Lower lobe of right lung (tissue), 2 donors: ENCODE data around the gene HLA-A. TPM values are rescaled to one million over a fixed set of nuclear protein-coding genes. Genes with fewer than 3 reads are reported as not detected.

ENCODE experiments used
- ATAC-seq, 2 donors: fragments of 200-7000 bp; cut with Tn5 transposase; one replicate each; pipeline ENCODE4 v1.9.1; 2020 to 2022; ENCODE audit warnings: mild to moderate bottlenecking in 2 of 2, moderate library complexity in 2 of 2
- DNase-seq: peaks from one replicate; pipeline ENCODE4 v3.0.0-alpha.2; 2020
- H3K27ac ChIP-seq: fragments of 200-600 bp; one replicate; pipeline ENCODE4 v1.8.0; 2022
- H3K27me3 ChIP-seq: fragments of 200-600 bp; one replicate; pipeline ENCODE4 v1.8.0; 2022; ENCODE audit warnings: low read depth
- H3K36me3 ChIP-seq: fragments of 200-600 bp; one replicate; pipeline ENCODE4 v1.8.0; 2022; ENCODE audit warnings: mild to moderate bottlenecking
- H3K4me1 ChIP-seq: fragments of 200-600 bp; one replicate; pipeline ENCODE4 v1.8.0; 2022
- H3K4me3 ChIP-seq: fragments of 200-600 bp; one replicate; pipeline ENCODE4 v1.8.0; 2022; ENCODE audit warnings: mild to moderate bottlenecking
- H3K9me3 ChIP-seq: fragments of 200-600 bp; one replicate; pipeline ENCODE4 v1.8.0; 2022
- CTCF ChIP-seq: fragments of 200-600 bp; IDR thresholded peaks from one replicate; pipeline ENCODE4 v1.8.0; 2022; ENCODE audit warnings: antibody characterized with exemption, mild to moderate bottlenecking
- intact Hi-C: fragments of 100-400 bp; cut with DNase I; formaldehyde crosslinking; loops from one replicate; pipeline ENCODE4 v1.11.0; 2022
- long read RNA-seq: library from polyadenylated mRNA; unstranded; transcript quantifications from one replicate; pipeline ENCODE4 v2.0.0, GENCODE V29; 2021
- total RNA-seq: library from RNA; stranded (reverse); fragmentation: NEBNext Ultra II Directional; extraction: Animal tissue kit (Norgen Biotek cat#: 25700); gene quantifications from one replicate; pipeline ENCODE4 v1.2.1, GENCODE V29; 2021
- donor health status: DM: no; HTN: yes; CAD: no; lungs with severe emphysema.

Gene HLA-A
- 1,064 TPM for total RNA-seq
- long read RNA-seq, transcript HLA-A-203 (8 exons, 1,611 nt), result major isoform, 812 of 1,300 reads
- long read RNA-seq, partial matches to known transcripts, result 445 of 1,300 reads
- long read RNA-seq, other reads (novel, unspliced or antisense), result 43 of 1,300 reads

- Histone ChIP-seq H3K4me3 (peak within 1 kb of the TSS; percentile 57), H3K9me3 (no peaks in the 10 kb centered on the region), H3K27me3 (no peaks in the 10 kb centered on the region), H3K36me3 (peaks cover 4% of the 10 kb centered on the region), H3K4me1 (no peaks in the 10 kb centered on the region), H3K27ac (peak within 1 kb of the TSS; percentile 85)
- DNase-seq (peak; percentile 95), ATAC-seq (peak; percentile 98)
- TF ChIP-seq CTCF, result no peak
- intact Hi-C loops, result no loop called here
These were observed at the start of gene HLA-A for GRCh38 chr6:29942275-29943052. Gene HLA-A, plus strand, starts transcription at chr6:29942532. Its CDS starts 22 bp downstream, at chr6:29942554.

- Histone ChIP-seq H3K9me3 (no peaks in the 10 kb centered on the region), H3K27ac (no peak overlapping the region), H3K27me3 (no peaks in the 10 kb centered on the region), H3K4me3 (no peak overlapping the region), H3K4me1 (no peaks in the 10 kb centered on the region), H3K36me3 (peaks cover 6% of the 10 kb centered on the region)
- no peak for TF ChIP-seq CTCF
- intact Hi-C loops, result no loop called here
- DNase-seq, result no peak
- ATAC-seq, result no peak
These were observed 49.6 kb upstream of the HLA-A start for GRCh38 chr6:29892696-29893095.

- H3K9me3 ChIP-seq, result no peaks in the 10 kb centered on the region
- no peaks in the 10 kb centered on the region for H3K27me3 ChIP-seq
- H3K36me3 ChIP-seq, result no peaks in the 10 kb centered on the region
- no peak for DNase-seq
- no peak for ATAC-seq
- no peaks in the 10 kb centered on the region for H3K4me1 ChIP-seq
- H3K4me3 ChIP-seq, result no peak overlapping the region
- intact Hi-C loops, result no loop called here
- H3K27ac ChIP-seq, result no peak overlapping the region
- no peak for TF ChIP-seq CTCF
These were observed 43.1 kb upstream of the HLA-A start for GRCh38 chr6:29899281-29899680.

- H3K36me3 ChIP-seq, result no peaks in the 10 kb centered on the region
- H3K27ac ChIP-seq, result no peak overlapping the region
- H3K9me3 ChIP-seq, result no peaks in the 10 kb centered on the region
- no peak for TF ChIP-seq CTCF
- no peaks in the 10 kb centered on the region for H3K4me1 ChIP-seq
- H3K27me3 ChIP-seq, result no peaks in the 10 kb centered on the region
- ATAC-seq, result no peak
- intact Hi-C loops, result no loop called here
- H3K4me3 ChIP-seq, result no peak overlapping the region
- DNase-seq, result no peak
These were observed 37.0 kb upstream of the HLA-A start for GRCh38 chr6:29905286-29905685.

GRCh38 chr6:29907637-29908340 is 34.5 kb upstream of the HLA-A start:
- Histone ChIP-seq H3K4me1 (no peaks in the 10 kb centered on the region), H3K9me3 (no peaks in the 10 kb centered on the region), H3K36me3 (no peaks in the 10 kb centered on the region), H3K27me3 (no peaks in the 10 kb centered on the region), H3K27ac (no peak overlapping the region), H3K4me3 (no peak overlapping the region)
- intact Hi-C loops, result no loop called here
- ATAC-seq (no peak), DNase-seq (no peak)
- TF ChIP-seq CTCF, result no peak
